ENCODE data around the gene ARID1B. TPM values are rescaled to one million over a fixed set of nuclear protein-coding genes. Genes with fewer than 3 reads are reported as not detected.

The ARID1B gene
- total and polyA plus RNA-seq, 7 experiments from 2014 or later, result 17.5 to 164 (median 139) TPM

- Mint-ChIP-seq H3K9me3 (no peaks in the 10 kb centered on the region), H3K27me3 (no peaks in the 10 kb centered on the region), H3K4me1 (peaks cover 0 to 11% (median 5%) of the 10 kb centered on the region in 7 donors), H3K4me3 (no peak overlapping the region), H3K36me3 (peaks cover 0 to 33% (median 10%) of the 10 kb centered on the region in 5 donors), H3K27ac (peak overlapping the region in 1 of 9 donors; percentile 76)
- DNase-seq (no peak), ATAC-seq (no peak)
- Histone ChIP-seq H3K4me3 (ENCODE audit: low read length) (no peak overlapping the region), H3K9me3 (ENCODE audit: control insufficient read depth in 2 of 3, low read length in 3 of 3) (no peaks in the 10 kb centered on the region), H3K36me3 (ENCODE audit: control insufficient read depth in 2 of 3, insufficient read depth in 3 of 3, low read length in 3 of 3) (peaks cover 0 to 34% (median 6%) of the 10 kb centered on the region in 3 experiments), H3K27me3 (ENCODE audit: control insufficient read depth in 2 of 2, insufficient read depth in 2 of 2, low read length in 2 of 2) (no peaks in the 10 kb centered on the region), H3K27ac (ENCODE audit: low read depth, low read length) (no peak overlapping the region), H3K4me1 (ENCODE audit: control insufficient read depth in 2 of 2, insufficient read depth in 2 of 2, low read length in 2 of 2) (no peaks in the 10 kb centered on the region)
- POLR2A ChIA-PET, result no interaction called here
- CTCF ChIA-PET, result no interaction called here
- intact Hi-C loops (cut with micrococcal nuclease), result no loop called here
Measured at GRCh38 chr6:157168471-157168870, 391.3 kb downstream of the ARID1B start.

- no peak overlapping the region for H3K4me3 Mint-ChIP-seq
- peaks cover 4 to 38% (median 13%) of the 10 kb centered on the region in 5 donors for H3K36me3 Mint-ChIP-seq
- ATAC-seq, result no peak
- Histone ChIP-seq H3K4me1 (ENCODE audit: control insufficient read depth in 2 of 2, insufficient read depth in 2 of 2, low read length in 2 of 2) (no peaks in the 10 kb centered on the region), H3K27me3 (ENCODE audit: control insufficient read depth in 2 of 2, insufficient read depth in 2 of 2, low read length in 2 of 2) (no peaks in the 10 kb centered on the region), H3K4me3 (ENCODE audit: low read length) (no peak overlapping the region), H3K36me3 (ENCODE audit: control insufficient read depth in 2 of 3, insufficient read depth in 3 of 3, low read length in 3 of 3) (peaks cover 0 to 33% (median 6%) of the 10 kb centered on the region in 3 experiments), H3K9me3 (ENCODE audit: control insufficient read depth in 2 of 3, low read length in 3 of 3) (no peaks in the 10 kb centered on the region), H3K27ac (ENCODE audit: low read depth, low read length) (no peak overlapping the region)
- DNase-seq, result no peak
- intact Hi-C loops (cut with micrococcal nuclease), result no loop called here
- H3K4me1 Mint-ChIP-seq, result peaks cover 0 to 9% (median 4%) of the 10 kb centered on the region in 7 donors
- POLR2A ChIA-PET, result no interaction called here
- no peaks in the 10 kb centered on the region for H3K9me3 Mint-ChIP-seq
- no peak overlapping the region for H3K27ac Mint-ChIP-seq
- CTCF ChIA-PET, result interaction anchor here (0.6 kb wide), 1 partner anchor 1583 kb away, joined by 3 read pairs; no protein-coding TSS in a partner anchor
- no peaks in the 10 kb centered on the region for H3K27me3 Mint-ChIP-seq
Measured at GRCh38 chr6:157169226-157169625, 392.0 kb downstream of the ARID1B start.

- Histone ChIP-seq H3K36me3 (ENCODE audit: control insufficient read depth in 2 of 3, insufficient read depth in 3 of 3, low read length in 3 of 3) (peaks cover 0 to 33% (median 6%) of the 10 kb centered on the region in 3 experiments), H3K9me3 (ENCODE audit: control insufficient read depth in 2 of 3, low read length in 3 of 3) (no peaks in the 10 kb centered on the region), H3K4me1 (ENCODE audit: control insufficient read depth in 2 of 2, insufficient read depth in 2 of 2, low read length in 2 of 2) (no peaks in the 10 kb centered on the region), H3K27me3 (ENCODE audit: control insufficient read depth in 2 of 2, insufficient read depth in 2 of 2, low read length in 2 of 2) (no peaks in the 10 kb centered on the region), H3K4me3 (ENCODE audit: low read length) (no peak overlapping the region), H3K27ac (ENCODE audit: low read depth, low read length) (no peak overlapping the region)
- ChIA-PET POLR2A (no interaction called here), CTCF (interaction anchor here (0.6 kb wide), 1 partner anchor 1583 kb away, joined by 3 read pairs; no protein-coding TSS in a partner anchor)
- intact Hi-C loops (cut with micrococcal nuclease), result no loop called here
- ATAC-seq (no peak), DNase-seq (no peak)
- Mint-ChIP-seq H3K4me3 (no peak overlapping the region), H3K27me3 (no peaks in the 10 kb centered on the region), H3K36me3 (peaks cover 5 to 40% (median 16%) of the 10 kb centered on the region in 5 donors), H3K4me1 (peaks cover 0 to 9% (median 5%) of the 10 kb centered on the region in 7 donors), H3K9me3 (no peaks in the 10 kb centered on the region), H3K27ac (no peak overlapping the region)
Measured at GRCh38 chr6:157169656-157170055, 392.5 kb downstream of the ARID1B start.

GRCh38 chr6:157170535-157170934 is 393.4 kb downstream of the ARID1B start:
- H3K4me1 Mint-ChIP-seq, result peaks cover 0 to 9% (median 5%) of the 10 kb centered on the region in 7 donors
- Histone ChIP-seq H3K4me1 (ENCODE audit: control insufficient read depth in 2 of 2, insufficient read depth in 2 of 2, low read length in 2 of 2) (no peaks in the 10 kb centered on the region), H3K9me3 (ENCODE audit: control insufficient read depth in 2 of 3, low read length in 3 of 3) (no peaks in the 10 kb centered on the region), H3K4me3 (ENCODE audit: low read length) (no peak overlapping the region), H3K27me3 (ENCODE audit: control insufficient read depth in 2 of 2, insufficient read depth in 2 of 2, low read length in 2 of 2) (no peaks in the 10 kb centered on the region), H3K36me3 (ENCODE audit: control insufficient read depth in 2 of 3, insufficient read depth in 3 of 3, low read length in 3 of 3) (peaks cover 0 to 33% (median 6%) of the 10 kb centered on the region in 3 experiments), H3K27ac (ENCODE audit: low read depth, low read length) (no peak overlapping the region)
- no peak for DNase-seq
- H3K4me3 Mint-ChIP-seq, result no peak overlapping the region
- no peaks in the 10 kb centered on the region for H3K9me3 Mint-ChIP-seq
- ATAC-seq, result no peak
- no peaks in the 10 kb centered on the region for H3K27me3 Mint-ChIP-seq
- H3K27ac Mint-ChIP-seq, result no peak overlapping the region
- intact Hi-C loops (cut with micrococcal nuclease), result no loop called here
- POLR2A ChIA-PET, result no interaction called here
- H3K36me3 Mint-ChIP-seq, result peaks cover 5 to 40% (median 16%) of the 10 kb centered on the region in 5 donors
- CTCF ChIA-PET, result no interaction called here

- peaks cover 5 to 36% (median 16%) of the 10 kb centered on the region in 5 donors for H3K36me3 Mint-ChIP-seq
- H3K4me3 Mint-ChIP-seq, result no peak overlapping the region
- intact Hi-C loops (cut with micrococcal nuclease), result no loop called here
Measured at GRCh38 chr6:157171801-157172200, 394.6 kb downstream of the ARID1B start.

GRCh38 chr6:157172231-157172701 is 395.1 kb downstream of the ARID1B start:
- Mint-ChIP-seq H3K9me3 (no peaks in the 10 kb centered on the region), H3K27ac (no peak overlapping the region), H3K27me3 (no peaks in the 10 kb centered on the region), H3K36me3 (peaks cover 5 to 32% (median 16%) of the 10 kb centered on the region in 5 donors), H3K4me3 (no peak overlapping the region), H3K4me1 (peaks cover 0 to 9% (median 5%) of the 10 kb centered on the region in 7 donors)
- intact Hi-C loops (cut with micrococcal nuclease), result no loop called here
- no peaks in the 10 kb centered on the region for H3K27me3 ChIP-seq (ENCODE audit: control insufficient read depth in 2 of 2, insufficient read depth in 2 of 2, low read length in 2 of 2)
- CTCF ChIA-PET, result no interaction called here
- no peaks in the 10 kb centered on the region for H3K9me3 ChIP-seq (ENCODE audit: control insufficient read depth in 2 of 3, low read length in 3 of 3)
- DNase-seq (no peak), ATAC-seq (no peak)
- POLR2A ChIA-PET, result no interaction called here
- H3K4me3 ChIP-seq (ENCODE audit: low read length), result no peak overlapping the region
- H3K27ac ChIP-seq (ENCODE audit: low read depth, low read length), result no peak overlapping the region
- no peaks in the 10 kb centered on the region for H3K4me1 ChIP-seq (ENCODE audit: control insufficient read depth in 2 of 2, insufficient read depth in 2 of 2, low read length in 2 of 2)
- H3K36me3 ChIP-seq (ENCODE audit: control insufficient read depth in 2 of 3, insufficient read depth in 3 of 3, low read length in 3 of 3), result peaks cover 0 to 27% (median 6%) of the 10 kb centered on the region in 3 experiments

More at GRCh38 chr6:157171801-157172200, 394.6 kb downstream of the ARID1B start:
- Histone ChIP-seq H3K4me1 (ENCODE audit: control insufficient read depth in 2 of 2, insufficient read depth in 2 of 2, low read length in 2 of 2) (no peaks in the 10 kb centered on the region), H3K27ac (ENCODE audit: low read depth, low read length) (no peak overlapping the region), H3K36me3 (ENCODE audit: control insufficient read depth in 2 of 3, insufficient read depth in 3 of 3, low read length in 3 of 3) (peaks cover 0 to 32% (median 6%) of the 10 kb centered on the region in 3 experiments), H3K9me3 (ENCODE audit: control insufficient read depth in 2 of 3, low read length in 3 of 3) (no peaks in the 10 kb centered on the region), H3K27me3 (ENCODE audit: control insufficient read depth in 2 of 2, insufficient read depth in 2 of 2, low read length in 2 of 2) (no peaks in the 10 kb centered on the region), H3K4me3 (ENCODE audit: low read length) (no peak overlapping the region)
- no peak for DNase-seq
- ChIA-PET POLR2A (no interaction called here), CTCF (no interaction called here)
- no peak for ATAC-seq
- no peaks in the 10 kb centered on the region for H3K27me3 Mint-ChIP-seq
- peaks cover 0 to 9% (median 5%) of the 10 kb centered on the region in 7 donors for H3K4me1 Mint-ChIP-seq
- no peak overlapping the region for H3K27ac Mint-ChIP-seq
- H3K9me3 Mint-ChIP-seq, result no peaks in the 10 kb centered on the region

Measured in naive thymus-derived CD4-positive, alpha-beta T cell (primary cell).